ENCODE measurements around the gene ABCC3. TPM values are rescaled to one million over a fixed set of nuclear protein-coding genes. Genes with fewer than 3 reads are reported as not detected.
A peak's percentile ranks its signal among the peaks of the same experiment; 100 is the strongest.

The ABCC3 gene
- total RNA-seq, 3 donors from 2014 or later, result 6.1 to 122 (median 81.0) TPM

GRCh38 chr17:50657627-50658026 is 22.9 kb downstream of the ABCC3 start:
- no peak for DNase-seq (ENCODE audit: low spot score in 2 of 2)
- Histone ChIP-seq H3K27me3 (no peaks in the 10 kb centered on the region), H3K36me3 (no peaks in the 10 kb centered on the region), H3K4me1 (peaks cover 10 to 20% of the 10 kb centered on the region in 2 donors), H3K9me3 (no peaks in the 10 kb centered on the region), H3K27ac (no peak overlapping the region), H3K4me3 (no peak overlapping the region)
- TF ChIP-seq POLR2A (IDR thresholded peaks at IDR 0.05) (no peak), POLR2AphosphoS5 (IDR thresholded peaks at IDR 0.05) (no peak), CTCF (IDR thresholded peaks at IDR 0.05) (no peak)
- intact Hi-C loops (cut with DNase I; ENCODE audit: low total_unique reads), result loop anchor here (1.0 kb wide), 1 partner anchor 23 kb away; the partner anchor contains the start of gene ABCC3

- Histone ChIP-seq H3K27ac (no peak overlapping the region), H3K36me3 (no peaks in the 10 kb centered on the region), H3K27me3 (no peaks in the 10 kb centered on the region), H3K4me1 (peaks cover 10 to 20% of the 10 kb centered on the region in 2 donors), H3K9me3 (no peaks in the 10 kb centered on the region), H3K4me3 (no peak overlapping the region)
- no peak for TF ChIP-seq CTCF (IDR thresholded peaks at IDR 0.05)
- no peak for TF ChIP-seq POLR2A (IDR thresholded peaks at IDR 0.05)
- TF ChIP-seq POLR2AphosphoS5 (IDR thresholded peaks at IDR 0.05), result no peak
- no peak for DNase-seq (ENCODE audit: low spot score in 2 of 2)
- intact Hi-C loops (cut with DNase I; ENCODE audit: low total_unique reads), result no loop called here
These were observed 23.9 kb downstream of the ABCC3 start for GRCh38 chr17:50658616-50659015.

- peaks cover 10 to 20% of the 10 kb centered on the region in 2 donors for H3K4me1 ChIP-seq
- H3K27ac ChIP-seq, result peak overlapping the region in 1 of 2 donors; percentile 77
- no peaks in the 10 kb centered on the region for H3K27me3 ChIP-seq
- no peak overlapping the region for H3K4me3 ChIP-seq
- intact Hi-C loops (cut with DNase I; ENCODE audit: low total_unique reads), result no loop called here
- no peak for TF ChIP-seq POLR2AphosphoS5 (IDR thresholded peaks at IDR 0.05)
- TF ChIP-seq CTCF (IDR thresholded peaks at IDR 0.05), result no peak
- no peak for TF ChIP-seq POLR2A (IDR thresholded peaks at IDR 0.05)
- no peaks in the 10 kb centered on the region for H3K9me3 ChIP-seq
- H3K36me3 ChIP-seq, result no peaks in the 10 kb centered on the region
- DNase-seq (ENCODE audit: low spot score in 2 of 2), result no peak
These were observed 24.5 kb downstream of the ABCC3 start for GRCh38 chr17:50659179-50659578.

GRCh38 chr17:50660042-50660886 is 25.6 kb downstream of the ABCC3 start:
- H3K36me3 ChIP-seq, result no peaks in the 10 kb centered on the region
- intact Hi-C loops (cut with DNase I; ENCODE audit: low total_unique reads), result no loop called here
- no peaks in the 10 kb centered on the region for H3K27me3 ChIP-seq
- TF ChIP-seq CTCF (IDR thresholded peaks at IDR 0.05) (no peak), POLR2A (IDR thresholded peaks at IDR 0.05) (no peak), POLR2AphosphoS5 (IDR thresholded peaks at IDR 0.05) (peak in 1 of 3 donors; percentile 9)
- no peaks in the 10 kb centered on the region for H3K9me3 ChIP-seq
- H3K4me1 ChIP-seq, result peaks cover 10 to 20% of the 10 kb centered on the region in 2 donors
- peak overlapping the region; percentile 77 to 83 for H3K27ac ChIP-seq
- H3K4me3 ChIP-seq, result peak overlapping the region in 1 of 3 donors; percentile 18
- peak in 1 of 2 donors; percentile 70 for DNase-seq (ENCODE audit: low spot score in 2 of 2)

- H3K9me3 ChIP-seq, result no peaks in the 10 kb centered on the region
- no peaks in the 10 kb centered on the region for H3K36me3 ChIP-seq
- peak overlapping the region; percentile 77 to 83 for H3K27ac ChIP-seq
- peaks cover 10 to 20% of the 10 kb centered on the region in 2 donors for H3K4me1 ChIP-seq
- DNase-seq (ENCODE audit: low spot score in 2 of 2), result no peak
- peak overlapping the region in 1 of 3 donors; percentile 18 for H3K4me3 ChIP-seq
- TF ChIP-seq CTCF (IDR thresholded peaks at IDR 0.05) (no peak), POLR2A (IDR thresholded peaks at IDR 0.05) (no peak), POLR2AphosphoS5 (IDR thresholded peaks at IDR 0.05) (no peak)
- H3K27me3 ChIP-seq, result no peaks in the 10 kb centered on the region
- intact Hi-C loops (cut with DNase I; ENCODE audit: low total_unique reads), result no loop called here
These were observed 26.2 kb downstream of the ABCC3 start for GRCh38 chr17:50660887-50661345.

Data from breast epithelium (tissue), 4 donors.